Epithelial cell of prostate (primary cell): ENCODE measurements around the gene ITPRIP.

Experiments
- DNase-seq: peaks from one replicate; pipeline ENCODE4 v3.0.0-alpha.2; 2011; ENCODE audit warnings: low read depth, low spot score
- H3K27ac ChIP-seq: fragments of 450-650 bp; 2 replicates; pipeline ENCODE4 v1.5.1; 2017; ENCODE audit warnings: mild to moderate bottlenecking

Gene ITPRIP, protein sequence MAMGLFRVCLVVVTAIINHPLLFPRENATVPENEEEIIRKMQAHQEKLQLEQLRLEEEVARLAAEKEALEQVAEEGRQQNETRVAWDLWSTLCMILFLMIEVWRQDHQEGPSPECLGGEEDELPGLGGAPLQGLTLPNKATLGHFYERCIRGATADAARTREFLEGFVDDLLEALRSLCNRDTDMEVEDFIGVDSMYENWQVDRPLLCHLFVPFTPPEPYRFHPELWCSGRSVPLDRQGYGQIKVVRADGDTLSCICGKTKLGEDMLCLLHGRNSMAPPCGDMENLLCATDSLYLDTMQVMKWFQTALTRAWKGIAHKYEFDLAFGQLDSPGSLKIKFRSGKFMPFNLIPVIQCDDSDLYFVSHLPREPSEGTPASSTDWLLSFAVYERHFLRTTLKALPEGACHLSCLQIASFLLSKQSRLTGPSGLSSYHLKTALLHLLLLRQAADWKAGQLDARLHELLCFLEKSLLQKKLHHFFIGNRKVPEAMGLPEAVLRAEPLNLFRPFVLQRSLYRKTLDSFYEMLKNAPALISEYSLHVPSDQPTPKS

DNA sequence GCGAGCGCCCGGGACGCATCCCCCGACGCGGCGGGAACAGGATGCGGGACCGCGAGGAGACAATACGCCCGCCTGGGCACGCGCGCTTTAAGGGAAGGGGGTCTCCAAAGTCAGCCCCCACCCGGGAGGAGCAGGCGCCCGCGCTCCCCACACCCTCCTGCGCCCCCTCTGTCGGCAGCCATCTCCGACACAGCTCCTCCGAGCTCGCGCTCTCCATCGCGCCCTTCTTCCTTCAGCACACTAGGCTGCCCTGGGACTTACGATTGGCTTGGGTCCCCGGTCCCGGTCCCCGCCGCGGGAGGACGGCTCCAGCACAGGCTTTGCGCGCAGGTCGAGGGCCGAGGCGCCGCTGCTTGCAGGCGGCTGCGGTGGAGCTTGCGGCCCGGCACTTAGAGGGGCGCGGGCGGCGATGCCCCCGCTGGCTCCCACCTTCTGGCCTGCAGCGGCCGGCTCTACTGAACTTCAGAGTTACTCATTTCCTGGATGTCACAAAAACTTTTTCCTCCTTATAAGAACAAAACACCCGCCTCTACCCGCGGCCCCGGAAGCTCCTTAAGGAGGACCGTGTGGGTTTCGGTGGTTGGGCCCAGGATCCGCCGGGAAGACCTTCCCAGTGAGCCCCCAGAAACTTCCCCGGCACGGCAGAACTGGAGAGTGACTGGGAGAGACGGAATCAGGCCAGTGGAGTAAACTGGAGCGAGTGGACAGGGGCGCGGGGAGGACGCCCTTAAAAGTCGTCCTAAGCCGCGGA, at the start of gene ITPRIP:
TSS of gene ITPRIP (minus strand) at position 481 of the 751 bp plus-strand sequence. CDS start 22,414 bp downstream, outside the sequence.
- no peak for DNase-seq
- H3K27ac ChIP-seq = peak within 1 kb of the TSS; percentile 100

DNA sequence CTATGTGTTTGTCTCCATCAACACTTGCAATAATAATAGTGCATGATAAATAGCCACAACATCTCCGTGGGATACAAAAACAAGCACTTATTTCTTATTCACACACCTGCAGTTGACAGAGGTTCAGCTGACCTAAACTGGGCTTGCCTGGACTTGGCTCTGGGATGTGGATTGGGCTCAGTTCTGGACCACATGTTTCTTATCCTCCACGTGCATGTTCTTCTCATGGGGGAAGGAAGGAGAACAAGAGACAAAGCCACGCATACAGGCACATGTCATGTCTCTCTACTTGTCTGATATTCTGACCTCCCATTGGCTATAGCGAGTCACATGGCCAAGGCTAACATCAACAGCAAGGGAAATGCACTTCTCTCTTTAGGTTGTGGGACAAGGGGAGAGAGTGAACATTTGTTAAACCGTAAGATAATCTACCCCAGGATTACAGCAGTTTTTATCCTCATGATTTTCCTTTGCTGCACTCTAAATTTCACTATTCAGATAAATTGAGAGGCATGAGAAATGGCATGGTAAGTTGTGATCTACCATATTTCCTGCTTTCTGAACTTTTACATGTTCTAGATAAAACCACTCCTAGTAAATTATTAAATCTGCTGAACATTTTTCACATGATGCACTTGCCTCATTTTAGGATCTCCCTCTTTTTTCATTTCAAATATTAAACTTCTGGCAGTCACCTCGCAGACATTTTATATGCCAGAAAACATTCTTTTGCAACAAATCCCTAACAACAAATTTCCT, 49.0 kb upstream of the ITPRIP start:
- no peak for DNase-seq
- no peak overlapping the region for H3K27ac ChIP-seq

DNA sequence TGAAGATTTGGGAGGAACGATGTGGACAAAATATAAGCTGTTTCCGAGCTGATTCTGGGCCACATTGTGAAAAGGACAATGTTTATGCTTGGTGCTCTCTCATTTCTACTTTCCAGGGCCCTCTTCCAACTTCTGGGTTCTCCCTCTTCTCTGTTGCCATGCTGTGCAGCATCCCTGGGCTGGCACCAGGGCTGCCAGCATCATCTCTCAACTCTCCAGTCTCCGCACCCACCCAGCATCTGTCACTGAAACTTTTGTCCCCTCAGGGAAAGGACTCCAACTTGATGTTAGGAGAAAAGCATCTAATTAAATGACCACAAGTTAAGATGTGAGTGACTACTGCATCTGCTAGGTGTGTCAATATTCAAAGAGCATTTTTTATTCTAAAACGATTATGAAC, 42.1 kb upstream of the ITPRIP start:
- DNase-seq = no peak
- no peak overlapping the region for H3K27ac ChIP-seq

DNA sequence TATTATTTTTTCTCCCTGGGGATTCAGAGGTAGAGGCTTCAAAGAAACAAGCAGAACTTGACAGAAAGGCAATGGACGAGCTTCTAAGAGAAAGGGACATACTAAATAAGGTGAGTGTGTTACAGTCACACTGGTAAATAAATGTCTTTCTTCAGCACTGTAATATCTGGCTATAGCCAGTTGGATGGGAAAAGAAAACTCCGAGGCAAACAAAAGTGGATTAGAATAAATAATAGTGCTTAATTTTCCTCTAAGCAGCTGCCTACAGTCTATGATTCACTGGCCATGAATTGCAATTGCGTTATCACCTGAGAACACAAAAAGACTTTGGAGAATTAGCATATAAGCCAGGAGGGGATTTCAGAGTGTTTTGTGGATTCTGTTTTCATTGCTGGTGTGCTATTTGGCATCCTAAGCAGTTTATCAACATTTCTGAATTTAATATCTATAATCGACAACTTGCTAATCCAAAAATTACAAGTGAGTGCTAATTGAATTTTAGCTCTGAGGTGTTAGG, 38.6 kb upstream of the ITPRIP start:
- no peak for DNase-seq
- no peak overlapping the region for H3K27ac ChIP-seq

DNA sequence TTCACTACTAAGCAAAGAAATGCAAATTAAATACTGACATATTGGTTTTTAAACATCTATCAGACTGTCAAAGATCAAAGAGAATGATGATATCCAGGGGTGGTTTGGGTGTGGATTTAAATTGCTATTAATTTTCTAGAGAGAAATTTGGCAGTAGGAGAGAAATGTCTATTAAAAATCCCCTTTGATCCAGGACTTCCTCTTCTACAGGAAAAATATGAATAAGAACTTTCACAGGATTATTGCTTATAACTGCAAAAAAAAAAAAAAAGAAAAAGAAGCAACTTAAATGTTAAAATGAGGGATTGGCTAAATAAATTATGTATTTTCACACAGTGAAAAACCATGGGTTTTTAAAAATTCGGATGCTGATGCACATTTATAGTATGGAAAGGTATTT, 36.3 kb upstream of the ITPRIP start:
- DNase-seq = no peak
- no peak overlapping the region for H3K27ac ChIP-seq

DNA sequence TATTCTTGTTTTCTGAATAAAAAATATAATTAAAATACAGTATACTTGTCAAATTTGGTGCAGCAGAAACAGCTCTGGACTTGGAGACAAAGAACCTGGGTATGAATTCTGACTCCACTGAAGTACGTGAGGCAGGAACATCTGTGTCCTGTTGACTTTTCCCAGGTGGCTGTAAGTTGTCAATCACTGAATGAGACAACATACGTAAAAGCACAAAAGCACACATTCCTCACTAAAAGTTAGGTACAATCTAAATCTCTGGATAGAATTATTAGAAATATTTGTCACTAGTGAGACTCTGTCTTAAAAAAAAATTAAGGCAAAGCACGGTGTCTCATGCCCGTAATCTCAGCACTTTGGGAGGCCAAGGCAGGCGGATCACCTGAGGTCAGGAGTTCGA, 33.5 kb upstream of the ITPRIP start:
- DNase-seq = no peak
- H3K27ac ChIP-seq = no peak overlapping the region

DNA sequence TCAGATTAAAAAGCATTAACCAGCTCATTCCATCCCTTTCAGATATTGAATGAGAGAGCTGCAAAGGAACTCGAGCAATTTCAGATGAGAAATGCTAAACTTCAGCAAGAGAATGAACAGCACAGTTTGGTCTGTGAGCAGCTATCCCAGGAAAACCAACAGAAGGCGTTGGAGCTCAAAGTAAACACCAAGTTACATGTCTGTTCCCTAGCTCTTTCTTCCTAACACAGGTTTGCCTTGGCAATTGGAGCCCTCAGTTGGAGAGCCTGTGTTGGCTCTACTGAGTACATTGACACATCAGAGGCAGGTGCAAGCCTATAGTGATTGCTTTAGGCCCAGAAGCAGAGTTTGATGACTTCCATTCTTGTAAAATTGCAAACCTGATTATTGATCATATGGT, 30.1 kb upstream of the ITPRIP start:
- no peak for DNase-seq
- H3K27ac ChIP-seq = no peak overlapping the region

DNA sequence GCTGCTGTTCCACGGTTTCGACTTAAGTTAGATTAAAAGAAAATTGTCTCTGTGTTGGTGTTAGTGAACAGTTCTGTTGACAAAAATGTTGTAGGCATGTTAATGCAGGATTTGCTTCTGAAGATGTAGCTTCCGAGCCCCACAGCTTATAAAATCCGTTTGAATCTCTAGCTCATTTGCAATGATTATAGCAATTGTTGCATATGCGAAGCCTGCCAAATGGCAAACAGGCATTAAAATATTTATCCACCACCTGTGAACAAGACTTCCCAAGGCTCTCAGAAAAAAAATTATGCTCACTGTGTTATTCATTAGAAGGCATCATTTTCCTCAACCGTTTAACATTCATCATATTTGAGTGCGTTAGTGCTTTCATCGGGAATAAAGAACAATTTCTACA, 29.6 kb upstream of the ITPRIP start:
- no peak for DNase-seq
- no peak overlapping the region for H3K27ac ChIP-seq

DNA sequence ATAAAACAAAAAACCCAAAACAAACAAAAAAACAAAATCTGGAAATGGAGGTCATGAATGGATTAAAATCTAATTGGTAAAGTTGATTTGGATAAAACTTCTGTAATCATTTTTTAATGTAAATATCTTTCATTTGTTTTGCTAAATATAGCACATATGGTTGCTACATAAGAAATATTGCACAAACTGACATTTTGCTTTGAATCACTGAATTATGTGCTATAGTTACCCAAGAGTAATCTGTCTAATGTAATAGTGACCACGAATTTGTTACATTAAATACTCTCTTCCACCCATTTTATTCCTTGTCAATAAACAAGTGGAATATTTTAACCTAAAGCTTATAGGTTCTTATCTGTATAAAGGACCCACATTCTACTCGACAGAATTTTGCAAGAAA, 21.5 kb upstream of the ITPRIP start:
- H3K27ac ChIP-seq = no peak overlapping the region

DNA sequence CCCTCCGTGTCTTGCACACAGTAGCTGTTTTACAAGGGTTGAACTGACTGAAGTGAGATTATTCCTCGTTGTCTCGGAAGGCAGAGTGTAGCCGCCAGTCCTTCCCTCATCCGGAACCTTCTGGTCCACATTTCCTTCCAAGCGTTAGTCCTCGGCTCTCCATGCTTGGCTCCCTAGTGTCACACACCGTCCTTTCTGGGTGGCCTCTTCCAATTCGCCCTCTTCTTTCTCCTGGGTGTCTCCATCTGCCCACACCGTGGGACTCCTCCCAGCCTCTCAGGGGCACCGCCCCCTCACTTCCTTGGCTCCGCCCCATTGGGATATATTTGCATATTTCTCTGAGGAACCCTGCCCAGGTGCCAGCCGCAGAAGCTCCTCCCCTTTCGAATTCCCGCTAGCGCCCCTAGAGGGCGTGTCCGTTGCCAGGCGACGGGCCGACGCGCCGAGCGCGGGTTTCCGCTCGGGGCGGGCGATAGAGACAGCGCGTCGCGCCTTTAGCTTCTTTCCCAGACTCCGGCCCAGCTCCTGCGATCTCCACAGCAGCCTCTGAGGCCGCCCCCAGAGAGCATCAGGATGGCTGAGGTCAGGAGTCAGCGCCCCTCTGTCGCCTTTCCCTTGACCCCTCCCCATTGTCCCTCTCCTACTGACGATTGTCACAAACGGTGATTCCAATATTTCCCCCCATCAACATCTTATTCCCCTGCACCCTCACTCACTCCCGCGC, 15.2 kb upstream of the ITPRIP start, which contains the start of gene CFAP58:
TSS of gene CFAP58 (plus strand) at position 509 of the 724 bp plus-strand sequence. CDS start at position 574, 65 bp downstream.
- no peak for DNase-seq
- H3K27ac ChIP-seq = no peak within 1 kb of the TSS

More for the DNA sequence above, 21.5 kb upstream of the ITPRIP start:
- no peak for DNase-seq

DNA sequence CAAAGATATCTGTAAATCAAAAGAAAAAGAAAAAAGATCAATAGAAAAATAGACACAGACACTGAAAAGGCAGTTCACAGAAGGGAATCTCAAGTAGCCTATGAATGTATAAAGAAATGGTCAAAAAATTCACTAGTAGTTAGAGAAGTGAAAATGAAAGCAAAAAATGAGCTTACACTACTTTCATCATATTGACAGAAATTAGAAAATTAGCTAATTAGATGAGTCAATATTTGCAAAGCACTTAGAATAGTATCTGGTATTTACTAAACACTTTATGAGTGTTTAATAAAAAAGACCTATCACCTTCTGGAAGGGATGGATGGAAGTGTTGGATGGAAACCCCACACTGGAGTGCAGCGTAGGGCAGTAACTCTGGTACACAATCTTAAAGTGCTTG, 13.7 kb upstream of the ITPRIP start:
- H3K27ac ChIP-seq = peak overlapping the region; percentile 90
- DNase-seq = no peak

DNA sequence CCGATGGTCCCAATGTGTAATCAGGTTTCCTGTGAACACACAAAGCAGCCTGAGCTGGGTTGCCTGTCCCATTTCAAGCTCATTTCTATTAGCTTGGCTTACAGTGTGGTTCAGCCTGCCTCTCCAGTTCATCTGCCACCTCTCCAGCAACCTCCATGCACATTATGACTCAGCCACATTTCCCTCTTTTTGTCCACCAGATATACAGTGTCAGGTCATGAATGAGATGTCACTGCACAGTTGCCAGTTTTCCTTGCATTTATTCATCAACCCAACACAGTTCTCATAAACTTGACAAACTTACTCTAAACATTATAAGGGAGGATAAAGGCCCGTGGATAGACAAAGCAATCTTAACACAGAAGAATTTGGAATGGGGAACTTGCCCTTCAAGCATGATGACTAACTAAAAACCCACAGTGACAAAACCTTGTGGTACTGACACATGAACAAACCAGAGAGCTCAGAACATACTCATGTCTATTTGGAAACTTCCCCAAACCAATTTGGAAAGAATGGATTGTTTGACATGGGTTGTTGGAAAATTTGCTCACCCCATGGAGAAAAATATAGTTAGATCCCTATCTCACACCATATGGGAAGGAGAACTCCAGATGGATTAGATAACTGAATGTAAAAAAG, 12.9 kb upstream of the ITPRIP start:
- peak overlapping the region; percentile 90 for H3K27ac ChIP-seq
- DNase-seq = peak; percentile 51

DNA sequence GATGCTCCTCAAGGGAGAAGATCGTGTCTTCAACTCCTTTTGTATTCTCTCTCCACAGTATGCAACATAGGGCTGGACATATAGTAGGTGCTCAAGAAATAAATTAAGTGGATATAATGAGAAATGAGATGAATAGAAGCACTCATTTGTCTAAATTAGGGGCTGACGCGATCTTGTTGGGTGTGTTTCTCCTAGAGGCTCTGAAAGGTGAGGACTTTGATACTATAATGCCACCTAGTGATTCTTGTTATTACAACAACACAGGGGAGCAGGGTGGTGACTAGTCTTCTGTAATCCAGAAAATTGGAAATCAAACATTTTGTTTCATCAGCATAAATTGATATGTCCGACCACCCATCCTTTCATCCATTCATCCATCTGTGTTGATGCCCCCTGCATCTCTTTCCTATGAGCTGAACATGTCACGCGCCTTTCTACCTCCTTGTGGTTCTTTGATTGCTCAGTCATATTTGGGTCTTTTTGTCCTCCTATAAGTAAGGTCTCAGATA, 11.9 kb upstream of the ITPRIP start:
- peak overlapping the region; percentile 90 for H3K27ac ChIP-seq
- peak; percentile 45 for DNase-seq

DNA sequence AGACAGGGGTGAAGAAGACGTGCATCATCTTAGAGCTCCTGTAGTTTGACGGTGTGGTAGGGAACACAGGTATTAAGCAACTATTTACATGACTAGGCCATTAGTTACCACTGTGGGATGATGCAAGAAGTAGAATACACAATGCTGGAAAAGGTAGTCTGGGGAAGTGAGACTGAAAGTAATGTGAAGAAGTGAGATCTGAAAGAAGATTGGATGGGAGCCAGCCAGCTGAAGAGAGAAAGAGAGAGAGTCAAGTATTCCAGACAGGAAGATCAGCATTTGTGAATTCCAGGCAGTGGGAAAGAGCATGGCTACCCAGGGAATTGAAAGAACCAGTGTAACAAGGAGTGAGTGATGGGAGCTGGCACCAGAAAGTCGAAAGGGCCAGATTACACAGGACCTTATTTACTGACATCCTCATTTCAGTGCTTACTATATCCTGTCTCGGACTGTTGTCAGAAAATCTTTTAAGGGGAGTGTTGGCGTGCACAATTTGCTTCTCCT, 11.4 kb upstream of the ITPRIP start:
- DNase-seq = peak; percentile 92
- peak overlapping the region; percentile 90 for H3K27ac ChIP-seq

DNA sequence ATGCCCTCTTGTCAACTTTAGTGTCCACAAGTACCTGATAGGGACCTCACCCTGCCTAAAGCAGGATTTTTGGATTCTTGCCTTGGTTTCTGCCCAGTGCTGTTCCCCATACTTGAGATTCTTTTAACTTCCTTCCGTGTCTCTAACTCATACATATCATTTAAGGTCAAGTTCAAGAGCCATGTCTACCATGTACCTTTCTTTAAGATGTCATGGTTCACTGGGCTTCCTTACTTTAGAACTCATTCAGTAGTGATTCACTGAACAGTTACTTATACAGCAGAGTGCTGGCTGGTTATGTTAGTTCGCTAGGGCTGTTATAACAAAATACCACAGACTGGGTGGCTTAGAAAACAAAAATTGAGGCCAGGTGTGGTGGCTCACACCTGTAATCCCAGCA, 10.3 kb upstream of the ITPRIP start:
- DNase-seq = no peak
- H3K27ac ChIP-seq = peak overlapping the region; percentile 90

DNA sequence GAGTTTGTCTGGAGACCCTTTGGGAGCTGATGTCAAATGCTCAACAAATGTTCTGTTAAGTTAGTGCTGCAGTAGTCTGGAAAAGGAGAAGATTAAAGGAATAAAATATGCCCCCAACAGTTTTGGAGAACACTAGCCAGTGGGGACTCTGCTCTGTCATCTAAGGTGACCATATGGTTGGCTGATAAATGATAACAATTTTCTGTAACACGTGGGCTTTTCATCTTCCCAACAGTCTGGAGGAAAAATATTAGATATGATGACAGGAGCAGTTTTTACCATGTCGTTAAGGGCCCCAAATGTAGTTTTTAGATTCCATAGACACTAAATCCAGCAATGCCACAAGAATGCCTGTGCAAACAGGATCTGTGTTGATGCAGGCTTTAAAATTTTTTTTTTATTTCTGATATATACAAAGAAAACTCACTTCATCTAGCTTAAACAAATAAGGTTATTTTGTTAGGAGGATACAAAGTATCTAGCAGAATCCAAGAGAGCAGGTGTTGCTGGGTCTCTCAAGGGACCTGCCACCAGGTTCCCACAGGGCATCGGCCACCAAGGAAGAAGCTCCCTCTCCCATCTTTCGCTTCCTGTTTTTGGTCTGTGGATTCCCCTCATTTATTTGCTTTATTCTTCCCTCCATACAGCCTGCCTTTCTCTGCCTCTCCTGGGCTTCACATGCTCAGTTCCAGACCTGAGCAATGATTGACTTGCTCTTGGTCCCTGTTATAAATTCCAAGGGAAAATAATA, 9.2 kb upstream of the ITPRIP start:
- DNase-seq = no peak
- H3K27ac ChIP-seq = no peak overlapping the region

DNA sequence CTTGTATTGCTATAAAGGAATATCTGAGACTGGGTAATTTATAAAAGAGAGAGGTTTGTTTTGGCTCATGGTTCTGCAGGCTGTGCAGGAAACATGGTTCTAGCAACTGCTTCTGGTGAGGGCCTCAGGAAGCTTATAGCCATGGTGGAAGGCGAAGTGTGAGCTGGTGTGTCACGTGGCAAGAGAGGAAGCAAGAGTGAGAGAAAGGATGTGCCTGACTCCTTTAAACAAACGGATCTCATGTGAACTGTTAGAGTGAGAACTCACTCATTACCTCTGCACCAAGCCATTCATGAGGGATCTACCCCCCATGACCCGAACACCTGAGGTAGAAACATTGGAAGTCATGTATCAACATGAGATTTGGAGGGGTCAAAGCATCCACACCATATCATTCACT, 7.7 kb upstream of the ITPRIP start:
- no peak for DNase-seq
- no peak overlapping the region for H3K27ac ChIP-seq

DNA sequence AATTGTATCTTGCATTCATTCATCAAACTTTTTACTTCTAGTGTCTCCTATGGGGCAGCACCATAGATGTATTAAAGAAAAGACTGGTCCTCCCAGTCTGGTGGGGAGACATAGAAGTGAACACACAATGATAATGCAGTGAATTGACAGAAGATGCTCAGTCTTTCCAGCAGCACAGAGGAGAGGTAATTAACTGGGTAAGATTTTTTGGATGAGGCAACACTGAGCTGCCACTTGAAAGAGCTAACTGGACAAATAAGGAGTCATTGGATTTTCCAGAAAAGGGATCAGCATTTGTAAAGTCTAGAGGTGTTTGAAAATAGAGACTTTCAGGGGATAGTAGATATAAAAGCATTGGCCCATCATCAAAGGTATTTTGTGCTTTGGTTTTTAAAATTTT, 7.2 kb upstream of the ITPRIP start:
- H3K27ac ChIP-seq = no peak overlapping the region
- no peak for DNase-seq
